Right atrium auricular region (tissue), 2 donors: ENCODE results near the gene KCNS3. TPM values are rescaled to one million over a fixed set of nuclear protein-coding genes. Genes with fewer than 3 reads are reported as not detected.

Experiments used
- DNase-seq: peaks from one replicate; pipeline ENCODE4 v3.0.0-alpha.2; 2019; ENCODE audit warnings: low spot score
- H3K27ac ChIP-seq, 2 donors: fragments of 200-600 bp; sonication (generic); 1 replicate in 1 of 2; 2 replicates in 1 of 2; pipeline ENCODE4 v1.5.1; 2016 to 2019
- H3K27me3 ChIP-seq, 2 donors: fragments of 200-600 bp; sonication (generic); one replicate each; pipeline versions ENCODE4 v1.5.1 to v1.6.0; 2017 to 2019
- H3K36me3 ChIP-seq: fragments of 200-600 bp; sonication (generic); one replicate; pipeline ENCODE4 v1.5.1; 2016
- H3K4me1 ChIP-seq, 2 donors: fragments of 200-600 bp; sonication (generic); one replicate each; pipeline versions ENCODE4 v1.5.1 to v1.6.0; 2017 to 2019
- H3K4me3 ChIP-seq, 2 donors: fragments of 200-600 bp; sonication (generic); 1 replicate in 1 of 2; 2 replicates in 1 of 2; pipeline ENCODE4 v1.5.1; 2017 to 2019; ENCODE audit warnings: mild to moderate bottlenecking in 1 of 2, moderate library complexity in 1 of 2
- H3K9me3 ChIP-seq, 2 donors: fragments of 200-600 bp; sonication (generic); one replicate each; pipeline ENCODE4 v1.5.1; 2019
- CTCF ChIP-seq, 2 donors: fragments of 200-600 bp; sonication (generic); IDR thresholded peaks; one replicate each; pipeline ENCODE4 v1.5.1; 2019; ENCODE audit warnings: antibody characterized with exemption in 2 of 2
- total RNA-seq, 2 donors: library from RNA; depleted of rRNA; stranded (reverse); fragments of >200 nt; gene quantifications; one replicate each; pipeline ENCODE4 v1.1.0, GENCODE V29; 2016

The KCNS3 gene
- total RNA-seq, result 10 to 100 TPM in 1 of 2 donors, 1 to 10 TPM in 1; 3.7 to 13.7 TPM

DNA sequence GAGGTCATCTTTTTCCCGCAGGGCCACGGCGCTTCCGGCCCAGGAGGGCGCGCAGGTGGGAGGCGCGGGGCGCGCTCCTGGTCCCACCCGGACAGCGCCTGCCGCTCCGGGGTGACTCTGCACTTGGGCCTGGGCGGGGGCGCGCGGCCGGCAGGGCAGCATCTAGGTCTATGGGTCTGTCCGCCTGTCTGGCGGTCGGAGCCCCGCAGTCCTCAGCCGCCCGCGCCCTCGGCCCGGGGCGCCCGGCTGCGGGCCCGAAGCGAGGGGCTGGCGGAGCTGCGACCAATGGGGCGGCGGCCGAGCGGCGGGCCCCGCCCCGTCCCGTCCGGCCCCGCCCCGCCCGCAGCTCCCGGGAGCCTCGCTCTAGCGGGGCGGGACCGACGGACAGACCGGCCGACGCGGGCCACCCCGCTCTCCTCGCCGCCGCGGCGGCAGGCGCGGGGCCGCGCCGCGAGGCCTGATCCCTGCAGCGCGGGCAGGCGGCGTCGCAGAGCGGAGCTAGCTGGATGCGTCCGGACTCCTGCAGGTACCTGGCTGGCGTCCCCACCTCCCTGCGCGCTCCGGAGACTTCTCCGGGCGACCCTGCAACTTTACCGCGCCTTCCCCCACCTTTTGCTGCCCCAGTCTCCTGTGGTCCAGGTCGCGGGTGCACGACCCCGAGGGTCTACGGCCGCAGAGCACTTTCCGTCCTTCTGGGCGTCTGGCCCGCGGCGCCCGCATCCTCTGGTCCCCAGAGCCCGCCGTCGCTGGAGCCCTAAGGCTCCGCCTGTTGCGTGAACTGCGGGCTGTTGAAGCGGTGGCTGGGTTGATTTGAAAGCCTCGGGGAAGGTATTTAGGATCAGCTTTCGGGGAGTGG, at the start of gene KCNS3:
Gene KCNS3, plus strand, starts transcription at position 387 of the 856 bp plus-strand sequence. CDS start 52,342 bp downstream, outside the sequence.
- Histone ChIP-seq H3K4me3 (peak within 1 kb of the TSS; percentile 58 to 72), H3K27me3 (peaks cover 0 to 7% of the 10 kb centered on the region in 2 donors), H3K9me3 (no peaks in the 10 kb centered on the region), H3K36me3 (no peaks in the 10 kb centered on the region), H3K27ac (peak within 1 kb of the TSS; percentile 68 to 72), H3K4me1 (peaks cover 0 to 24% of the 10 kb centered on the region in 2 donors)
- no peak for DNase-seq
- TF ChIP-seq CTCF (IDR thresholded peaks at IDR 0.05), result no peak

DNA sequence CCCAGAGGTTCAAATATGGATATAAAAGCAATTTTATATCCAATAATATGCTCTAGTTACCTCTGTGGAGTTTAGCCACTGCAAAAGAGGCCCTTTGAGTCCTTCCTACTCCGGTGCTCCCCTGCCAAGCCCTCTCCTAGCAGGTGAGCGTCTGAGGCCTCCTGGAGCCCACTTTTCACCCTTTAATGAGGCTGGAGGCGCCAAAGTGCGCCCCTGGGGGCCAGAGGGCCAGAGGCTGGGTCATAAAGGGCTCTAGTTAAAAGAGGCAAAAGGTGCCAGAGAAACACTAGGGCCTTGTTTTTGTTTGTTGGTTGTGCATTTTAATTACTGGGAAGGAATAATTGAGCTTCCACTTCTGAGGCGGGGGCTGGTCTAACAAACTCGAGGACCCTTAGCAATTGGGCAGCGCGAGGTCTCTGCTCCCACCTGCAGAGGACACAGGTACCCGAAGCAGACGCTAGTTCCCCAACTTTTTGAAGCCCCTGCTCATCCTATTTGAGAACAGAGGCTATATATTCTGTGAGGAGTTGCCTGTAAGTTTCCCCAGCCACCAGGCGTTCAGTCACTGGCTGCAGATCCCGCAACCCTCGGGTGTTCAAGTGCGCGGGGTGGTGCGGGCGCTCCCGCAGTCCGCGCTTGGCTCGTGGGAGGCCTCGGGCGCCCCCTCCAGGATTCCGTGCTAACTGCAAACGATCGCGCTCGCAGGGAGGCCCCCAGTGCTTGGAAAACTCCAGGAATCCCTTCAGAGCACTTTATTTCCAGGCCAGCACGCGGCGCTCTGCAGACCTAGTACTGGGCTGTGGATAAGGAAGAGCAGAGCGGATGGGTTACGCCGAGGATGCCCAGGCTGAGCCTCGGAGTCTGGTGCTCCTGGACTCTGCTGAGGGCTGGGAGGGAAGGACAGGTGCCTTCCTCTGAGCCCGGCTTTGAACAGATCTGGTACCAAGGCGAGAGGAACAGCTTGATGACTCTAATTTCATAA, 48.1 kb upstream of the KCNS3 start:
- Histone ChIP-seq H3K27ac (no peak overlapping the region), H3K27me3 (no peaks in the 10 kb centered on the region), H3K9me3 (no peaks in the 10 kb centered on the region), H3K4me3 (peak overlapping the region in 1 of 2 donors; percentile 25), H3K4me1 (peaks cover 0 to 10% of the 10 kb centered on the region in 2 donors), H3K36me3 (no peaks in the 10 kb centered on the region)
- peak; percentile 92 to 94 for TF ChIP-seq CTCF (IDR thresholded peaks at IDR 0.05)
- peak; percentile 67 for DNase-seq

DNA sequence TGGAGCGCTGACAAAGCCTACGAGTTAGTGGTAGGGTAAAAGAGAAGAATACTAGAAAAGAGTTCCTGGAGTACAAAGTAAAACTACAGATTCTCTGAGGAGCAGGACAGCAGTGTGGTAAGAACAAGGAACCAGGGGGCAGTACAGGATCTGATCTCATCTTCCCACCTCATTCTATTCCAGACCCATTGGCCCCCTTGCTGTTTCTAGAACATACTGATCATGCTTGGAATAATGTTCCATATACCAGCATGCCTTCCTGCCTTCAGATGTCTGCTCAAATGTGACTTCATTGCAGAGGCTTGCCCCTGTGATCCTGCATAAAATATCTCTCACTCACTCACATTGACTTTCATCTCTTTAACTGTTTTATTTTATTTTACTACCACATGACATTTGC, 43.0 kb upstream of the KCNS3 start:
- Histone ChIP-seq H3K36me3 (no peaks in the 10 kb centered on the region), H3K4me1 (peaks cover 0 to 6% of the 10 kb centered on the region in 2 donors), H3K4me3 (no peak overlapping the region), H3K9me3 (no peaks in the 10 kb centered on the region), H3K27ac (no peak overlapping the region), H3K27me3 (no peaks in the 10 kb centered on the region)
- no peak for DNase-seq
- no peak for TF ChIP-seq CTCF (IDR thresholded peaks at IDR 0.05)

DNA sequence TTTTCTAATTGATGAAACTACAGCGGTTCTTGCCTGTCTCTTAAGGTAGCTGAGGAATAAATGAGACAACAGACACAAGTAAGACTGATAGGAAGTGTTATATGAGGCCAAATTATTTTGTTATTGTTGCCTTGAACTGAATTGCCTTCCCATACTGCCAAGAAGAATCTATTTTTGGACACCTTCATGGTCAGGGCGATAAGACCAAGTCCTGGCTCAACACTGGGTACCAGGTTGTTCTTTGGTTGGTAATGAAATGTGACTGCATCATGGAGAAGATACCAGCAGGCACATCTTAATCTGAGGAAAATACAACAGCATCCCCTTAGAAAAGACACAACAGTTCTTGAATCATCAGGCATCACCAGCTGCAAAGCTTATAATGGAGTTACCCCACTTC, 38.5 kb upstream of the KCNS3 start:
- Histone ChIP-seq H3K27ac (no peak overlapping the region), H3K36me3 (no peaks in the 10 kb centered on the region), H3K4me3 (no peak overlapping the region), H3K9me3 (no peaks in the 10 kb centered on the region), H3K27me3 (no peaks in the 10 kb centered on the region), H3K4me1 (no peaks in the 10 kb centered on the region)
- DNase-seq, result no peak
- no peak for TF ChIP-seq CTCF (IDR thresholded peaks at IDR 0.05)

GRCh38 chr2:17843457-17843856, 35.0 kb upstream of the KCNS3 start:
- Histone ChIP-seq H3K36me3 (no peaks in the 10 kb centered on the region), H3K4me1 (no peaks in the 10 kb centered on the region), H3K9me3 (no peaks in the 10 kb centered on the region), H3K4me3 (no peak overlapping the region), H3K27ac (no peak overlapping the region), H3K27me3 (no peaks in the 10 kb centered on the region)
- TF ChIP-seq CTCF (IDR thresholded peaks at IDR 0.05), result no peak
- DNase-seq, result no peak
